Karpas-422 (cell line): ENCODE data around the gene SPATA45. TPM values are rescaled to one million over a fixed set of nuclear protein-coding genes. Genes with fewer than 3 reads are reported as not detected.
A peak's percentile ranks its signal among the peaks of the same experiment; 100 is the strongest.
"Not testable (repeated sequence)": the region's sequence is repeated elsewhere in the genome, so short reads cannot be mapped to it uniquely, and the experiment has no call there.

Experiments
- DNase-seq: peaks from one replicate; pipeline ENCODE4 v3.0.0-alpha.2; 2015
- H2AFZ ChIP-seq: fragments of 200-600 bp; sonication (generic); 2 replicates; pipeline ENCODE4 v1.6.1; 2014; ENCODE audit warnings: antibody characterized with exemption, low read length, mixed read lengths
- H3K27ac ChIP-seq: fragments of 200-600 bp; sonication (generic); 2 replicates; pipeline ENCODE4 v1.5.1; 2014; ENCODE audit warnings: mild to moderate bottlenecking, low read length, moderate library complexity
- H3K27me3 ChIP-seq: fragments of 200-600 bp; sonication (generic); 2 replicates; pipeline ENCODE4 v1.6.1; 2014; ENCODE audit warnings: low read length, mixed read lengths
- H3K36me3 ChIP-seq: fragments of 200-600 bp; sonication (generic); 2 replicates; pipeline ENCODE4 v1.6.1; 2014; ENCODE audit warnings: low read length, mixed read lengths; ENCODE audit not compliant: insufficient read depth
- H3K4me1 ChIP-seq: fragments of 200-600 bp; sonication (generic); 2 replicates; pipeline ENCODE4 v1.6.1; 2014; ENCODE audit warnings: mild to moderate bottlenecking, low read length, mixed read lengths
- H3K4me2 ChIP-seq: fragments of 200-600 bp; sonication (generic); 2 replicates; pipeline ENCODE4 v1.6.1; 2014; ENCODE audit warnings: low read length, low read depth, mild to moderate bottlenecking; ENCODE audit not compliant: poor library complexity, severe bottlenecking
- H3K4me3 ChIP-seq: fragments of 200-600 bp; sonication (generic); 2 replicates; pipeline ENCODE4 v1.5.1; 2014; ENCODE audit warnings: mild to moderate bottlenecking, antibody characterized with exemption, low read length, mixed read lengths
- H3K79me2 ChIP-seq: fragments of 200-600 bp; sonication (generic); 2 replicates; pipeline ENCODE4 v1.6.1; 2014; ENCODE audit warnings: mild to moderate bottlenecking, low read length, mixed read lengths
- H3K9ac ChIP-seq: fragments of 200-600 bp; sonication (generic); 2 replicates; pipeline ENCODE4 v1.6.0; 2014; ENCODE audit warnings: low read length
- H3K9me2 ChIP-seq: fragments of 200-600 bp; sonication (generic), shearing (Covaris generic); replicated peaks from 2 replicates; pipeline ENCODE4 v1.6.0; 2014; ENCODE audit warnings: mild to moderate bottlenecking, low read length, moderate library complexity; ENCODE audit not compliant: insufficient read depth
- H3K9me3 ChIP-seq: fragments of 300-700, 200-600 bp; sonication (generic); 2 replicates; pipeline ENCODE4 v1.6.1; 2014; ENCODE audit warnings: low read length, mixed read lengths
- H4K20me1 ChIP-seq: fragments of 200-600 bp; sonication (generic); 2 replicates; pipeline ENCODE4 v1.6.1; 2014; ENCODE audit warnings: mild to moderate bottlenecking, antibody characterized with exemption, low read length, low read depth; ENCODE audit not compliant: insufficient read depth
- total RNA-seq: library from RNA; depleted of rRNA; stranded (reverse); fragments of >200 nt; shearing (Covaris generic); gene quantifications from 2 replicates; pipeline ENCODE4 v1.2.3, GENCODE V29; 2014; ENCODE audit warnings: low replicate concordance

The SPATA45 gene
- total RNA-seq, 1 experiment from 2014 or later, result not detected

- H3K9me3 ChIP-seq, result no peaks in the 10 kb centered on the region
- H3K9ac ChIP-seq, result no peak overlapping the region
- H3K36me3 ChIP-seq, result no peaks in the 10 kb centered on the region
- DNase-seq, result no peak
- H4K20me1 ChIP-seq, result no peaks in the 10 kb centered on the region
- H3K27ac ChIP-seq, result no peak overlapping the region
- H3K4me2 ChIP-seq, result no peak overlapping the region
- no peak overlapping the region for H3K4me3 ChIP-seq
- peaks cover 19% of the 10 kb centered on the region for H3K79me2 ChIP-seq
- no peaks in the 10 kb centered on the region for H3K9me2 ChIP-seq
- H2AFZ ChIP-seq, result no peak overlapping the region
- H3K27me3 ChIP-seq, result no peaks in the 10 kb centered on the region
- peaks cover 8% of the 10 kb centered on the region for H3K4me1 ChIP-seq
These were observed 6.2 kb upstream of the SPATA45 start for GRCh38 chr1:212853658-212854057.

- Histone ChIP-seq H3K27me3 (no peaks in the 10 kb centered on the region), H2AFZ (no peak overlapping the region)
- DNase-seq, result no peak
These were observed 4.7 kb upstream of the SPATA45 start for GRCh38 chr1:212852105-212852688.

GRCh38 chr1:212844521-212844920 lies 2.9 kb downstream of the SPATA45 start:
- H2AFZ ChIP-seq, H3K36me3 ChIP-seq, H3K27ac ChIP-seq, H3K79me2 ChIP-seq, H4K20me1 ChIP-seq, H3K9ac ChIP-seq, H3K4me2 ChIP-seq, H3K27me3 ChIP-seq, H3K4me3 ChIP-seq, H3K4me1 ChIP-seq, H3K9me3 ChIP-seq, DNase-seq, H3K9me2 ChIP-seq: not testable (repeated sequence)

More at GRCh38 chr1:212852105-212852688, 4.7 kb upstream of the SPATA45 start:
- no peaks in the 10 kb centered on the region for H4K20me1 ChIP-seq
- H3K36me3 ChIP-seq, result no peaks in the 10 kb centered on the region
- peaks cover 7% of the 10 kb centered on the region for H3K79me2 ChIP-seq
- no peaks in the 10 kb centered on the region for H3K9me3 ChIP-seq
- no peak overlapping the region for H3K4me2 ChIP-seq
- no peak overlapping the region for H3K27ac ChIP-seq
- H3K9me2 ChIP-seq, result no peaks in the 10 kb centered on the region
- no peak overlapping the region for H3K4me3 ChIP-seq
- no peak overlapping the region for H3K9ac ChIP-seq
- H3K4me1 ChIP-seq, result peaks cover 7% of the 10 kb centered on the region

GRCh38 chr1:212838145-212838544 lies 9.3 kb downstream of the SPATA45 start:
- Histone ChIP-seq H3K9me2 (no peaks in the 10 kb centered on the region), H3K4me2 (no peak overlapping the region), H2AFZ (no peak overlapping the region), H3K79me2 (no peaks in the 10 kb centered on the region), H3K9ac (no peak overlapping the region), H3K27me3 (no peaks in the 10 kb centered on the region), H3K4me3 (no peak overlapping the region), H3K9me3 (no peaks in the 10 kb centered on the region), H3K4me1 (no peaks in the 10 kb centered on the region), H3K36me3 (no peaks in the 10 kb centered on the region), H4K20me1 (no peaks in the 10 kb centered on the region), H3K27ac (no peak overlapping the region)
- DNase-seq, result no peak

- not testable (repeated sequence) for H3K36me3 ChIP-seq, H4K20me1 ChIP-seq, H3K9me3 ChIP-seq, H3K27me3 ChIP-seq, H3K27ac ChIP-seq, H3K9ac ChIP-seq, DNase-seq, H3K4me2 ChIP-seq, H3K4me1 ChIP-seq, H3K9me2 ChIP-seq, H3K4me3 ChIP-seq, H3K79me2 ChIP-seq
- H2AFZ ChIP-seq, result peak overlapping the region; percentile 36; the same call in 1 of the 2 replicates
These were observed 13.9 kb downstream of the SPATA45 start for GRCh38 chr1:212833211-212834207.

- H3K4me1 ChIP-seq, result peaks cover 6% of the 10 kb centered on the region
- H2AFZ ChIP-seq, result no peak overlapping the region
- no peak overlapping the region for H3K4me3 ChIP-seq
- H3K36me3 ChIP-seq, result no peaks in the 10 kb centered on the region
- no peak overlapping the region for H3K4me2 ChIP-seq
- H3K27me3 ChIP-seq, result no peaks in the 10 kb centered on the region
- no peaks in the 10 kb centered on the region for H3K9me2 ChIP-seq
- DNase-seq, result no peak
- H3K9me3 ChIP-seq, result peaks cover 13% of the 10 kb centered on the region
- H3K9ac ChIP-seq, result no peak overlapping the region
- no peaks in the 10 kb centered on the region for H3K79me2 ChIP-seq
- no peak overlapping the region for H3K27ac ChIP-seq
- no peaks in the 10 kb centered on the region for H4K20me1 ChIP-seq
These were observed 19.1 kb downstream of the SPATA45 start for GRCh38 chr1:212828395-212828794.

GRCh38 chr1:212827831-212828278 lies 19.6 kb downstream of the SPATA45 start:
- no peaks in the 10 kb centered on the region for H3K27me3 ChIP-seq
- H3K27ac ChIP-seq, result no peak overlapping the region
- H2AFZ ChIP-seq, result no peak overlapping the region
- peaks cover 6% of the 10 kb centered on the region for H3K4me1 ChIP-seq
- H3K4me2 ChIP-seq, result no peak overlapping the region
- DNase-seq, result no peak
- no peaks in the 10 kb centered on the region for H3K36me3 ChIP-seq
- H3K9me2 ChIP-seq, result no peaks in the 10 kb centered on the region
- no peak overlapping the region for H3K9ac ChIP-seq
- no peaks in the 10 kb centered on the region for H4K20me1 ChIP-seq
- no peaks in the 10 kb centered on the region for H3K79me2 ChIP-seq
- peaks cover 13% of the 10 kb centered on the region for H3K9me3 ChIP-seq
- H3K4me3 ChIP-seq, result no peak overlapping the region

GRCh38 chr1:212827171-212827776 lies 20.2 kb downstream of the SPATA45 start:
- Histone ChIP-seq H3K27me3 (no peaks in the 10 kb centered on the region), H3K79me2 (no peaks in the 10 kb centered on the region), H3K36me3 (no peaks in the 10 kb centered on the region), H3K27ac (no peak overlapping the region), H3K9me2 (no peaks in the 10 kb centered on the region), H3K9ac (no peak overlapping the region), H3K4me3 (no peak overlapping the region), H2AFZ (no peak overlapping the region), H4K20me1 (no peaks in the 10 kb centered on the region), H3K4me2 (no peak overlapping the region), H3K4me1 (peaks cover 6% of the 10 kb centered on the region), H3K9me3 (peaks cover 13% of the 10 kb centered on the region)
- no peak for DNase-seq
